Esophagus squamous epithelium (tissue), 5 donors: ENCODE measurements around the gene JPT2. TPM values are rescaled to one million over a fixed set of nuclear protein-coding genes. Genes with fewer than 3 reads are reported as not detected.
A peak's percentile ranks its signal among the peaks of the same experiment; 100 is the strongest.

Experiments
- DNase-seq: peaks from one replicate; lab custom pipeline; 2025; lab: John Stamatoyannopoulos, UW
- H3K27ac ChIP-seq, 4 donors: fragments of 200-600 bp; sonication (generic); one replicate each; pipeline ENCODE4 v1.5.1; 2016 to 2019; ENCODE audit warnings: mild to moderate bottlenecking in 1 of 4
- H3K27me3 ChIP-seq, 4 donors: fragments of 200-600 bp; sonication (generic); 1 replicate in 3 of 4; 2 replicates in 1 of 4; pipeline versions ENCODE4 v1.5.1 to v1.6.0; 2017 to 2021; ENCODE audit warnings: antibody characterized with exemption in 1 of 4
- H3K36me3 ChIP-seq, 3 donors: fragments of 200-600 bp; sonication (generic); one replicate each; pipeline ENCODE4 v1.5.1; 2016 to 2019
- H3K4me1 ChIP-seq, 3 donors: fragments of 200-600 bp; sonication (generic); one replicate each; pipeline ENCODE4 v1.5.1; 2017 to 2019
- H3K4me3 ChIP-seq, 4 donors: fragments of 200-600 bp; sonication (generic); 1 replicate in 3 of 4; 2 replicates in 1 of 4; pipeline ENCODE4 v1.5.1; 2016 to 2019; ENCODE audit warnings: mild to moderate bottlenecking in 2 of 4, moderate library complexity in 1 of 4
- H3K9me3 ChIP-seq, 3 donors: fragments of 200-600 bp; sonication (generic); one replicate each; pipeline ENCODE4 v1.5.1; 2016 to 2019
- CTCF ChIP-seq, 6 experiments: fragments of 450-650 bp in 4 of 6; fragments of 200-600 bp in 2 of 6; sonication (generic) in 2 of 6; IDR thresholded peaks; one replicate each; pipeline ENCODE4 v1.5.1; 2016 to 2019; ENCODE audit warnings: antibody characterized with exemption in 6 of 6, mild to moderate bottlenecking in 4 of 6, moderate library complexity in 4 of 6
- POLR2A ChIP-seq, 4 donors: fragments of 450-650 bp; IDR thresholded peaks; one replicate each; pipeline ENCODE4 v1.6.1; 2017; ENCODE audit warnings: antibody characterized with exemption in 4 of 4, mild to moderate bottlenecking in 4 of 4, moderate library complexity in 3 of 4
- WGBS, 2 donors: methylation state at CpG; one replicate each; pipeline ENCODE4 v1.1.5; 2018; 5-methylcytosine and 5-hydroxymethylcytosine counted together
- intact Hi-C: fragments of 100-400 bp; cut with DNase I; formaldehyde crosslinking; loops from one replicate; pipeline ENCODE4 v1.15.0; 2022
- total RNA-seq, 4 donors: library from RNA; depleted of rRNA; stranded (reverse); fragments of >200 nt; gene quantifications; one replicate each; pipeline ENCODE4 v1.1.0, GENCODE V29; 2016
- donor health status: DM: yes; HTN: yes; CAD: no.

Gene JPT2
- total RNA-seq, 4 donors from 2014 or later, result 45.6 to 68.0 (median 48.6) TPM

- 60% methylated on average over 16 of the region's 16 CpGs; no CpG with 5 or more reads in 1 of the 2 donors for WGBS, 2 donors
- no peaks in the 10 kb centered on the region for H3K27me3 ChIP-seq
- no peak for TF ChIP-seq CTCF (IDR thresholded peaks at IDR 0.05)
- TF ChIP-seq POLR2A (IDR thresholded peaks at IDR 0.05), result no peak
- H3K4me3 ChIP-seq, result no peak overlapping the region
- peaks cover 41 to 89% (median 60%) of the 10 kb centered on the region in 3 donors for H3K36me3 ChIP-seq
- H3K27ac ChIP-seq, result peak overlapping the region; percentile 24 to 72 (median 46)
- no peak for DNase-seq
- H3K9me3 ChIP-seq, result no peaks in the 10 kb centered on the region
- H3K4me1 ChIP-seq, result peaks cover 7 to 23% (median 14%) of the 10 kb centered on the region in 3 donors
- intact Hi-C loops, result no loop called here
Measured at GRCh38 chr16:1655269-1655807, 22.7 kb upstream of the JPT2 start.

GRCh38 chr16:1655909-1656807, 21.9 kb upstream of the JPT2 start:
- H3K9me3 ChIP-seq, result no peaks in the 10 kb centered on the region
- peaks cover 7 to 23% (median 14%) of the 10 kb centered on the region in 3 donors for H3K4me1 ChIP-seq
- H3K36me3 ChIP-seq, result peaks cover 44 to 97% (median 64%) of the 10 kb centered on the region in 3 donors
- 86 to 100% methylated on average over 5 to 7 of the region's 52 CpGs for WGBS, 2 donors
- TF ChIP-seq POLR2A (IDR thresholded peaks at IDR 0.05), result no peak
- no peak for TF ChIP-seq CTCF (IDR thresholded peaks at IDR 0.05)
- intact Hi-C loops, result no loop called here
- no peak for DNase-seq
- no peak overlapping the region for H3K4me3 ChIP-seq
- H3K27me3 ChIP-seq, result no peaks in the 10 kb centered on the region
- H3K27ac ChIP-seq, result no peak overlapping the region

- no peak overlapping the region for H3K4me3 ChIP-seq
- no peak overlapping the region for H3K27ac ChIP-seq
- no peak for DNase-seq
- no peaks in the 10 kb centered on the region for H3K27me3 ChIP-seq
- H3K36me3 ChIP-seq, result peaks cover 47 to 100% (median 61%) of the 10 kb centered on the region in 3 donors
- H3K9me3 ChIP-seq, result no peaks in the 10 kb centered on the region
- H3K4me1 ChIP-seq, result peaks cover 7 to 23% (median 14%) of the 10 kb centered on the region in 3 donors
- TF ChIP-seq POLR2A (IDR thresholded peaks at IDR 0.05) (no peak), CTCF (IDR thresholded peaks at IDR 0.05) (no peak)
- intact Hi-C loops, result no loop called here
- WGBS, 2 donors, result 85 to 98% methylated on average over 4 to 9 of the region's 24 CpGs
Measured at GRCh38 chr16:1656808-1657617, 21.1 kb upstream of the JPT2 start.

GRCh38 chr16:1657841-1658240, 20.2 kb upstream of the JPT2 start:
- Histone ChIP-seq H3K4me3 (no peak overlapping the region), H3K36me3 (peaks cover 55 to 100% (median 60%) of the 10 kb centered on the region in 3 donors), H3K4me1 (peaks cover 7 to 23% (median 14%) of the 10 kb centered on the region in 3 donors), H3K27me3 (no peaks in the 10 kb centered on the region), H3K9me3 (no peaks in the 10 kb centered on the region), H3K27ac (no peak overlapping the region)
- intact Hi-C loops, result no loop called here
- TF ChIP-seq CTCF (IDR thresholded peaks at IDR 0.05) (no peak), POLR2A (IDR thresholded peaks at IDR 0.05) (no peak)
- DNase-seq, result no peak
- WGBS, 2 donors, result 99% methylated on average over 9 of the region's 13 CpGs; no CpG with 5 or more reads in 1 of the 2 donors
